Keratinocyte (primary cell): ENCODE data around the gene TCF7. TPM values are rescaled to one million over a fixed set of nuclear protein-coding genes. Genes with fewer than 3 reads are reported as not detected.

Source experiments
- DNase-seq: peaks from one replicate; pipeline ENCODE4 v3.0.0-alpha.2; 2011; ENCODE audit warnings: low read depth, missing footprints, low spot score
- FAIRE-seq: peaks from 2 replicates; lab custom pipeline; 2011; peaks lifted over from hg19 to GRCh38; lab: Jason Lieb, UNC
- H2AFZ ChIP-seq: 2 replicates; pipeline ENCODE4 v1.6.0; 2012; ENCODE audit warnings: low read length, control low read depth, inconsistent platforms; ENCODE audit not compliant: control insufficient read depth
- H3K27ac ChIP-seq: 2 replicates; pipeline ENCODE4 v1.5.1; 2011; ENCODE audit warnings: low read length; ENCODE audit not compliant: control insufficient read depth, insufficient read depth
- H3K27me3 ChIP-seq: 3 replicates; pipeline ENCODE4 v1.6.0; 2011; ENCODE audit warnings: low read length; ENCODE audit not compliant: control insufficient read depth, insufficient read depth; ENCODE audit errors: extremely low read depth
- H3K36me3 ChIP-seq, 2 experiments: 2 replicates in 1 of 2; 3 replicates in 1 of 2; pipeline ENCODE4 v1.5.1; 2011; ENCODE audit warnings: low read length in 2 of 2, mild to moderate bottlenecking in 1 of 2; ENCODE audit not compliant: control insufficient read depth in 2 of 2, insufficient read depth in 2 of 2; ENCODE audit errors: extremely low read depth in 1 of 2
- H3K4me1 ChIP-seq: 3 replicates; pipeline ENCODE4 v1.5.1; 2011; ENCODE audit warnings: low read length; ENCODE audit not compliant: control insufficient read depth, insufficient read depth; ENCODE audit errors: extremely low read depth
- H3K4me2 ChIP-seq: 3 replicates; pipeline ENCODE4 v1.6.0; 2011; ENCODE audit warnings: low read depth, low read length; ENCODE audit not compliant: control insufficient read depth, insufficient read depth; ENCODE audit errors: extremely low read depth
- H3K4me3 ChIP-seq, 3 experiments: fragments of 200-600 bp in 1 of 3; sonication (generic) in 1 of 3; 2 replicates in 2 of 3; 3 replicates in 1 of 3; pipeline ENCODE4 v1.5.1; 2011 to 2016; ENCODE audit warnings: low read length in 3 of 3, mild to moderate bottlenecking in 3 of 3, control low read depth in 2 of 3, inconsistent platforms in 1 of 3, low read depth in 1 of 3, mixed read lengths in 1 of 3, mixed run types in 1 of 3, moderate library complexity in 1 of 3; ENCODE audit not compliant: control insufficient read depth in 2 of 3, insufficient read depth in 2 of 3; ENCODE audit errors: extremely low read depth in 1 of 3
- H3K79me2 ChIP-seq: 2 replicates; pipeline ENCODE4 v1.6.0; 2012; ENCODE audit warnings: low read length; ENCODE audit not compliant: control insufficient read depth, insufficient read depth
- H3K9ac ChIP-seq: 3 replicates; pipeline ENCODE4 v1.6.0; 2011; ENCODE audit warnings: low read length; ENCODE audit not compliant: control insufficient read depth, insufficient read depth; ENCODE audit errors: extremely low read depth
- H3K9me1 ChIP-seq: 3 replicates; pipeline ENCODE4 v1.6.0; 2011; ENCODE audit warnings: low read length; ENCODE audit not compliant: control insufficient read depth, insufficient read depth; ENCODE audit errors: extremely low read depth
- H3K9me3 ChIP-seq: 2 replicates; pipeline ENCODE4 v1.5.1; 2012; ENCODE audit warnings: low read depth, low read length; ENCODE audit not compliant: control insufficient read depth
- H4K20me1 ChIP-seq: 3 replicates; pipeline ENCODE4 v1.6.0; 2011; ENCODE audit warnings: low read length; ENCODE audit not compliant: control insufficient read depth, insufficient read depth; ENCODE audit errors: extremely low read depth
- EZH2 ChIP-seq: IDR thresholded peaks from one replicate; pipeline ENCODE4 v1.6.1; 2012; ENCODE audit warnings: inconsistent platforms, mild to moderate bottlenecking, low read length, moderate library complexity
- dilution Hi-C: fragments of 300-500 bp; cut with MboI; formaldehyde crosslinking; loops from one replicate; pipeline ENCODE4 v1.7.0; 2020; ENCODE audit warnings: low sequenced_read_pairs; ENCODE audit not compliant: extremely low pct_ligation_motif_present
- polyA plus RNA-seq, 5 experiments: library from polyadenylated mRNA; depleted of rRNA in 3 of 5; stranded (reverse) in 3 of 5; stranded (forward) in 1 of 5; unstranded in 1 of 5; fragments of >200 nt; gene quantifications; 1 replicate in 1 of 5; 2 replicates in 3 of 5; 3 replicates in 1 of 5; pipeline versions ENCODE4 v1.2.1 to v1.2.3, GENCODE V29; 2011 to 2012; ENCODE audit warnings: missing spikeins in 2 of 5, low read depth in 1 of 5, low replicate concordance in 1 of 5
- TF ChIP-seq, protein P1 (sequence below), 3 experiments: IDR thresholded peaks in 1 of 3; conservative IDR thresholded peaks in 1 of 3; optimal IDR thresholded peaks in 1 of 3; 2 replicates in 2 of 3; 3 replicates in 1 of 3; pipeline versions ENCODE3 to v1.5.1; 2011; ENCODE audit warnings: low read length in 3 of 3, mild to moderate bottlenecking in 3 of 3, moderate library complexity in 2 of 3, control low read depth in 1 of 3, inconsistent platforms in 1 of 3; ENCODE audit not compliant: insufficient read depth in 2 of 3; ENCODE audit errors: extremely low read depth in 1 of 3

Gene TCF7
- polyA plus RNA-seq, 1 donor (not counting 4 experiments of a cell fraction or from before 2014, with no cell fraction given) = 0.84 TPM

GRCh38 chr5:134153657-134154056 lies 39.2 kb downstream of the TCF7 start:
- DNase-seq = no peak
- no peaks in the 10 kb centered on the region for H4K20me1 ChIP-seq
- no peaks in the 10 kb centered on the region for H3K4me1 ChIP-seq
- H3K27ac ChIP-seq = no peak overlapping the region
- H3K9me3 ChIP-seq = no peaks in the 10 kb centered on the region
- H3K36me3 ChIP-seq = peaks cover 23 to 30% of the 10 kb centered on the region in 2 experiments
- H3K4me3 ChIP-seq = no peak overlapping the region
- no peak for FAIRE-seq
- dilution Hi-C loops = no loop called here
- H3K27me3 ChIP-seq = no peaks in the 10 kb centered on the region
- H2AFZ ChIP-seq = no peak overlapping the region
- no peak overlapping the region for H3K4me2 ChIP-seq
- H3K9ac ChIP-seq = no peak overlapping the region
- H3K9me1 ChIP-seq = no peaks in the 10 kb centered on the region
- peaks cover 7% of the 10 kb centered on the region for H3K79me2 ChIP-seq
- TF ChIP-seq, protein P1, sequence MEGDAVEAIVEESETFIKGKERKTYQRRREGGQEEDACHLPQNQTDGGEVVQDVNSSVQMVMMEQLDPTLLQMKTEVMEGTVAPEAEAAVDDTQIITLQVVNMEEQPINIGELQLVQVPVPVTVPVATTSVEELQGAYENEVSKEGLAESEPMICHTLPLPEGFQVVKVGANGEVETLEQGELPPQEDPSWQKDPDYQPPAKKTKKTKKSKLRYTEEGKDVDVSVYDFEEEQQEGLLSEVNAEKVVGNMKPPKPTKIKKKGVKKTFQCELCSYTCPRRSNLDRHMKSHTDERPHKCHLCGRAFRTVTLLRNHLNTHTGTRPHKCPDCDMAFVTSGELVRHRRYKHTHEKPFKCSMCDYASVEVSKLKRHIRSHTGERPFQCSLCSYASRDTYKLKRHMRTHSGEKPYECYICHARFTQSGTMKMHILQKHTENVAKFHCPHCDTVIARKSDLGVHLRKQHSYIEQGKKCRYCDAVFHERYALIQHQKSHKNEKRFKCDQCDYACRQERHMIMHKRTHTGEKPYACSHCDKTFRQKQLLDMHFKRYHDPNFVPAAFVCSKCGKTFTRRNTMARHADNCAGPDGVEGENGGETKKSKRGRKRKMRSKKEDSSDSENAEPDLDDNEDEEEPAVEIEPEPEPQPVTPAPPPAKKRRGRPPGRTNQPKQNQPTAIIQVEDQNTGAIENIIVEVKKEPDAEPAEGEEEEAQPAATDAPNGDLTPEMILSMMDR (optimal IDR thresholded peaks at IDR 0.05 in 1 of 3, IDR thresholded peaks at IDR 0.05 in 1 of 3, conservative IDR thresholded peaks at IDR 0.05 in 1 of 3; ENCODE audit: extremely low read depth in 1 of 3, insufficient read depth in 2 of 3, low read length in 3 of 3) = no peak
- TF ChIP-seq EZH2 = no peak

DNA sequence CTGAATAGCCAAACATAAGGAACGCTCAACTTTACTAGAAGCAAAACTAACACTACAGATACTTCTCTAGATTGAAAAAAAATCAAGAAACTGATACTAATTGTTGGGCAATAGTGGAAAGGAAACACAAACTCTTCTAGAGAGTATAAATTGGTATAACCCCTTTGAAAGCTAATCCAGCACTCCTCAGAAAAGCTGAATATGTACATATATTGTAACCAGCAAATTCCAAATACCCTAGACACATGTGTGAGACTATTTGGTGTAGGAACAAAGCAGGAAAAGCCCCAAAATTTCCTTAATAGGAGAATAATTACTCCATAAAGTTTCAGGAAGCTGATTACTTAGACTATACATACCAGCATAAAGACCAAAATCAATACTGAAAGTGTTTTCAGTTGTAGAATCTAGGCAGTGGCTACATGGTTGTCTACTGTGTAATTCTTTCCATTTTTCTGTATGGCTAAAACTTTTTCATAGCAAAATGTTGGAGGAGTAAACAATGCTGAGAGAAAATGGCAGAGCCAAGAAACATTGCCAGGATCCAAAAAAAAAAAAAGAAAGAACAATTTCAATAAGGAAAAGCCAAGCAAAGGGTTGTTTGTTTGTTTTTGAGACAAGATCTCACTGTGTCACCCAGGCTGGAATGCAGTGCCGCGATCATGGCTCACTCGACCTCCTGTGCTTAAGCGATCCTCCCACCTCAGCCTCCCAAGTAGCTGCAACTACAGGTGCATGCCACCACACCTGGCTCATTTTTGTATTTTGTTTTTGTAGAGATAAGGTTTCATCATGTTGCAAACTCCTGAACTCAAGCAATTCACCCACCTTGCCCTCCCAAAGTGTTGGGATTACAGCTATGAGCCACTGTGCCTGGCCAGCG lies 47.3 kb downstream of the TCF7 start:
- Histone ChIP-seq H3K9me1 (peaks cover 2% of the 10 kb centered on the region), H2AFZ (no peak overlapping the region), H4K20me1 (no peaks in the 10 kb centered on the region), H3K27ac (no peak overlapping the region), H3K9me3 (no peaks in the 10 kb centered on the region), H3K9ac (no peak overlapping the region), H3K4me1 (no peaks in the 10 kb centered on the region), H3K79me2 (peaks cover 25% of the 10 kb centered on the region), H3K4me2 (no peak overlapping the region), H3K36me3 (peaks cover 16 to 25% of the 10 kb centered on the region in 2 experiments), H3K4me3 (no peak overlapping the region), H3K27me3 (no peaks in the 10 kb centered on the region)
- no peak for FAIRE-seq
- no peak for DNase-seq
- dilution Hi-C loops = no loop called here
- TF ChIP-seq, protein P1 (optimal IDR thresholded peaks at IDR 0.05 in 1 of 3, IDR thresholded peaks at IDR 0.05 in 1 of 3, conservative IDR thresholded peaks at IDR 0.05 in 1 of 3; ENCODE audit: extremely low read depth in 1 of 3, insufficient read depth in 2 of 3, low read length in 3 of 3) = no peak
- no peak for TF ChIP-seq EZH2
